Stimulated activated CD4-positive, alpha-beta T cell treated with anti-CD3 and anti-CD28 coated beads, TNF-alpha, amount 100 ng/mL, for 4 hours (primary cell): Measurements from ENCODE around the gene LMO1.

Source experiments
- DNase-seq, 3 experiments: peaks; one replicate each; pipeline ENCODE4 v3.0.0-alpha.2; 2020; ENCODE audit warnings: low read depth in 3 of 3

The LMO1 gene

DNA sequence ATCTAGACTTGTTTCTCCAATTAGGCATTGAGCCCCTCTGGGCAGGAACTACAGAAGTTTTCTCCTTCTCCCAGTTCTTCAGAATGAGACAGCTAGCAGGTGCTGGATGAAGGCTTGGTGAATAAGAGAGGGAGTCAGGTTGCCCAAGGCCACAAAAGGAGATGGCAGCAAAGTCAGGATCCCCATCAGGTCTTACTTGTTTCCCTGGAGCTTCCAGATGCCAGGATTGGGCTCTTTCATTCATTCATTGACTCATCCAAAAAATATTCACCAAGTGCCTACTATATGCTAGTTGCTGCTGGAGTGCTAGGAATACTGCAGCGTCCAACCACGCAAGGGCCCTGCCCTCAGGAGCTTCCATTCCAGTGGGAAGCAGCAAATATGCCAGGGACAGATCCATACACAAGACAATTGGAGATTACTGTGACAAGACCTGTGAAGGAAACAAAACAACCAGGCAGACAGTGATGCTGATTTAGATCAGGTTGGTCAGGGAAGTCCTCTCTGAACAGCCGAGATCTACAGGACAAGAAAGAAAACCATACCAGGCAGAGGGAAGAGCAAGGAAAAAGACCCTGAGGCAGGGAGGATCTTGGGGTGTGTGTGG is 24.6 kb upstream of the LMO1 start:
- no peak for DNase-seq

DNA sequence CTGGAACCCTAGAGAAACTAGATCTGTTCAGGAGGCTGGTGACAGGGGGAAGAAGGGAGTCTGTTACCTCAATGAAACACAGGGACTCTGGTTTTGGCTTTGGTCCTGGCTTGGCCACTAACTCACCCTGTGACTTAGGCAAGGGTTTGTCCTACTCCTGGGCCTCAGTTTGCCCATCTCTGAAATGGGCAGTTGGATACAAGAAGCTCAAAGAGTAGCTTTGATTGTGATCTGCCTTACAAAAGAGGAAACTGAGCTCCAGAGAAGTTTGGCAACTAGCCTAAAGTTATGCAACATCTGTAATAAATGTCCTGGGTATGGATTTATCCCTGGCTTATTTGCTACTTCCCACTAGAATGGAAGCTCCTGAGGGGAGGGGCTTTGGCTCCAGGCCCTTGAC is 24.0 kb upstream of the LMO1 start:
- DNase-seq, result no peak

DNA sequence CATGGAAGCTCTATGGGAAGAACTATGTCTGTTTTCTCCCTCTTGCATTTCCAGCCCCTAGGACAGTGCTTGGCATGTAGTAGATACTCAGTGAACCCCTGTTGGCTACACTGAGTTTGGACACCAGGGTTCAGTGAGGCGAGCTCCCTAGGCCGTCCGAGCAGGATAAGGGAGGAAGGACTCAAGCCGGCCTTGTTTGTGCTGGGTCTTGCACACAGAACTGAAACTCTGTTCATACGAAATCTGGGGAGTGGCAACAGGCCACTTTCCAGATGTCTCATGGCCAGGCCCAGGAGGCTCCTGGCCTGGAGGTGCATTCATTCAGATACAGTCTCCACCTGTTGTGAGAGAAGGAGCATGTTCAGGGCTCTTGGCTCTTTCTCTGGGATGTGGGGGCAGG is 23.6 kb upstream of the LMO1 start:
- no peak for DNase-seq

GRCh38 chr11:8286886-8287285 is 23.2 kb upstream of the LMO1 start:
- no peak for DNase-seq

DNA sequence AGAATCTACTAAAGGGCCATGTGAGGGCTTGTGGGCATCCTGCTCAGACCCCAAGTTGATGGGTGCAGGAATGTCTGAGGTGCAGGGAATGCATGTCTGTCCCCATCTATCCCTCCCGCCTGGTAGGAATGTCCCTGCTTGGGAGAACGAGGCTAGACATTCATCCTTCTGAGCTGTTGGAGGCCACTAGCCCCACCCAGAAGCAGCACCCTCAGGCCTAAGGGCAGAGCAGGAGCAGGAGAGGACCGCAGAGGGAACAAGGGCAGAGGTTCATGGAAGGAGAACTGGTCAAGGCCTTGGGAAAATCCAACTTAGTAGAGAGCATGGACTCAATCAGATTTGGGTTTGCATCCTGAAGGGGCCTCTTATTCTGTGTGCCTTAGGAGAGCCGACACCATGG is 22.1 kb upstream of the LMO1 start:
- no peak for DNase-seq

DNA sequence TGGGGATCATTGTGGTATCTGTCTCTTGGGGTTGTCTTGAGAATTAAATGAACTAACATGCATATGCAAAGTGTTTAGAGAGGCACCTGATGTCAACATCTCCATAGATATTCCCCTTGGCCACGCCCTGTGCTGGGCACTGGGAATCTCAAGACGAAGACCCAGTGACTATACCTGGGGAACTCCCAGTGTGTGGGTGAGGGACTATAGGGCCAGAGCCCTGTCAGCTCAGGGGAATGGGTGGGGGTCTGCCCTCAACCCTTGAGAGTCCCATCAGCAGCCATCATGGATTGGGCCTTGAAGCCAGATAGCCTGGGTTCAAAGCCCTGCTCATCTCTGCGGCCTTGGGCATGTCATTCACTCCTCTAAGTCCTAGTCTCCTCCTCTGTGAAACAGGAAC is 21.6 kb upstream of the LMO1 start:
- no peak for DNase-seq

- DNase-seq, result no peak
Observed at GRCh38 chr11:8283465-8284230, 20.0 kb upstream of the LMO1 start.

- no peak for DNase-seq
Observed at GRCh38 chr11:8283100-8283464, 19.4 kb upstream of the LMO1 start.

DNA sequence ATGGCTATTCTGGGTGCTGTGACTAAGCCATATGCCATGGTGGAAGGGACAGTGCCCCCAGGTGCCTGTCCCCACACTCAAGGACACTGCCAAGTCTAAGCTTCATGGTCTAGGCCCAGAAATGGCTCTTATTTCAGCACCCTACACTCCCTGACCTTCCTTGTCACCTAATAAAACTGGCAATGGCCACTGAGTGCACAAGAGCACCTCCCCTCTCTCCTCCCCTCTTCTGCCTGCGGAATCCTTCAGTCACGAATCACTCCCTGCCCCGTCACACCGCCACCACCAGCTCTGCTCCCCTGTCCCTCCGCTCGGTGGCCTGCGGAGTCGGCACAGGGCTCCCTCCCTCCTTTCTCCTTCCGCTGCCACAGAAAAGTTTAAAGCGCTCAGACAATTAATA is 19.0 kb upstream of the LMO1 start:
- no peak for DNase-seq

DNA sequence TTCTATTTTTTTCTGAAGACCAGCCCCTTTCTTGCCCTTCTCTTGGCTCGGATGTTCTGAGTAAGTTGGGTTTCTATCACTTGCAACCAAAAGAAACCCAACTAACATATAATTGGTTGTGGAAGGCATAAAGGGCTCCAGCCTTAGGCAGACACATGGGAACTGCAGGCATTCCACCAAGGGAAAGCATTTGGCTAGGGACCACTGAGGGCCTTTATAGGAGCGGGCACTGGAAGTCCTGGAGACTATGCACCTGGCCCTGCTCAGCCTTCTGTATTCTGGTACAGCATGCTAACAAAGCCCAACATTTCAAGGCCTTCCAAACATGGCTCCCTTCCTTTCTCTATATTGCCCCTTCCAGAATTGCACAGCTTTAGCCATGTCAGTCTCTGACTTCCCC is 17.6 kb upstream of the LMO1 start:
- DNase-seq, result no peak

DNA sequence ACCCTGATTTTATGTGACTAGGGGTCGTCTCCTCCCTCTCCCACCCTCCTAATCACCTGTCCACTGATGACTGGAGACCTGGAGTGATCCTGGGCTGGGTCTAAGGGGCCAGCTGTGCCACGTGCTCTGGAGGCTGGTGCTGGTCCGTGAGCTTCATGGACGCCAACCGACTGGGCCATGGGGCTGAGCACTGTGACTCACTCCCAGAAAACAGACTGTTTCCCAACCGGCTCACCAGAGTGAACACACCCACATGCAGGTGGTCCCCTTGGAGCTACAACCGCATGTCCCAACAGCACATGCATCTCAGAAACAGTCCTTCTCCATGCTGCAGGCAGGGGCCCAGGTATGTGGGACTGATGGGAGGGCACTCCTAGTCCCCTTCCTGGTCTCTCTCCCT is 14.0 kb upstream of the LMO1 start:
- DNase-seq, result no peak

- DNase-seq, result no peak
Observed at GRCh38 chr11:8276528-8276927, 12.8 kb upstream of the LMO1 start.

DNA sequence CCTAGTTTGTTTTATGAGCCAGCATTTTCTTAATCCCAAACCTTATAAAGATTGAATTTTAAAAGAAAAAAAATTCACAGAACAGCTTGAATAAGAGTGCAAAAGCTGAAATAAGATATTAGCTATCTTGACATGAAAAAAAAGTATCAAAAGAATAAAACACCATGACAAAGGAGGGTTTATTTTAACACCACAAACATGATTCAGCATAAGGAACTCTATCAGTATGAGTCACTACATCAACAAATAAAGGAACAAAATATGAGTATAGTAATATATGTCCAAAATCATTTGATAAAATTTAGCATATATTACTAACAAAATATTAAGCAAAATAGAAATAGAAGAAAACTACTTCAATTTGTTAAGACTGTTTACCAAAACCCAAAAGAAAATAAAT is 9.6 kb upstream of the LMO1 start:
- DNase-seq, result no peak

- DNase-seq, result no peak
Observed at GRCh38 chr11:8271106-8271886, 7.6 kb upstream of the LMO1 start.

DNA sequence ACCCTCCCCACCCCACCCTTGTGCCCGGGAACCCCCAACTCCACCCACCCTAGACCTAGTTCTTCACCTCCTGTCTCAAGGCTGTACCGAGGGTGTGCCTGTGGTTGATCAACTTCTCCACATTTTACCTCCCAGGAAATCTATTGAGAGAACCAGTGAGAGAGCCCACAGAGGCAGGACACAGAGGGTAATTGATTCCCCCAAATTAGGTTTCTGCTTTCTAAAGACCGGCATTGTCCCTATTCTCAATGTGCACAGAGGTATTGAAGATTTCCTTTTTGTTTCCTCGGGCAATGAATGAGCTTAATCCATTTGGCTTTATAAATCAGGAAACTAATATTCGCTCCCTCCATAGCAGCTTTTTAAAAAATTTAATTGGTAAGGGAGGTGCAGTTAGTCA is 6.0 kb upstream of the LMO1 start:
- no peak for DNase-seq

DNA sequence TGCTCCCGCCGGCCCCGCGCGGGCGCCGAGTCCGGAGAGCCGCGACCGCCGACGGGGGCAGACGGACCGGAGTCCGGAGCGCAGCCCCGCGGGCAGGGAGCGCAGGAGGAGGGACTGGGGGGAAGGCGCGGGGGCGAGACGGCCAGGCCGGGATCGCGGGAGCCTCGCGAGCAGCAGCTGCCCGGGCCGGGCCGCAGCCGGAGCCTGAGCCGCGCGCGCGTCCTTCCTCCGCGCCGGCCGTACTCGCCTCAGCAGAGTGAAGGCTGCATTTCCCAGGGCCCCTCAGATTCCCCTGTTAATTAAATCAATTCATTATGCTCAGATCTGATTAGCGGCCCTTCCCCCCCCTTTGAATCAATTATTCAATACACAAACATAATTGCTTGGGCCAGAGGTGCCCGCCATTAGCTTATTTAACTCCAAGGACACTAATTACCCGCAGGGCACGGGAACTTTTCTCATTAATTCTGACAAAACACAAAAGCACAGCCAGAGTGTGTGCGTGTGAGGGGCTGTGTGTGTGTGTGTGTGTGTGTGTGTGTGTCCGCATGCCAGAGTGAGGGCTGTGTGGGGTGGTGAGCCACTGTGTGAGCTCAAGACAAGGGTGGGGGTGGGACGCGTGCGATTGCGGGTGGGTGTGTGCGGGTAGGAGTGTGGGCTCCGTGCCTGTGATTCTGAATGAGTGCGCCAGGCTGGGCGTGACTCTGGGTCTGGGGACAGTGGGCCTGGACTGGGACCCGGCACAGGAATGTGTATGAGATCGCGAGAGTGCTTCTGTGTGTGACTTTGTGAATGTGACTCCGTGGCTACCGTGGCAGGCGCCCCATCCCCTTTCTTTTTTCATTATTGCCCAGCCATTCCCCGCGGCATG is 5.1 kb upstream of the LMO1 start:
- DNase-seq, result no peak

DNA sequence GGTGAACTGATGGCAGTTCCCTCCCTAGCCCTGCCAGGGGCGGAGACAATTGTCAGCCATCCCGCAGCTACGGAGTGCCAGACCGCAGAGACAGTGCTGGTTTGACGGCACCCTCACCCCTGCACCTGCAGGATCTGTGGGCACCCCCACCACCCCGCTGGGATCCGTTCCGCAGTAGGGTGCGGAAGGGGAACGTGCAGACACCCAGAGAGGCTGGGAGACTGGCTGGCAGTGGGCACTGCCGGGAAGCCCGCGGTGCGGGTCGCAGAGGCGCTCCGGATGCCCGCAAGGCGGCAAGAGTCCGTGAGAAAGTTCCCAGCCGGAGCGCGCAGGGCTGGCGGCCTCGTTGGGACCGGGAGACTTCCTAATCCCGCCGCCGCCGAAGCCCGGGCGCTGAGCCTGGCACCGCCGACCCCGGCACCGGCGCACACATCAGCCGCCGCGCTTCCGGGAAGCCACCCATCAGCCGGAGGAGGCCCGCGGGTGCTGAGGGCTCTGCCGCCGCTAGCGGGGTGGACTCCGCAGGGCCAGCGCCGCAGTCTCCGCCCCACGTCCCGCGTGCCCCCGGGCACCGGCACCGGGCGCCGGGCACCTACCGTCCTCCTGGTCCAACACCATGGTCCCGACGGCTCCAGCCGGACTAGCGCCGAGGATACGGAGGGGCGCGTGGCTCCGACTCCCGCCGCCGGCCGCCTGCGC is 4.3 kb upstream of the LMO1 start:
- DNase-seq, result peak in 1 of 3 experiments; percentile 29

DNA sequence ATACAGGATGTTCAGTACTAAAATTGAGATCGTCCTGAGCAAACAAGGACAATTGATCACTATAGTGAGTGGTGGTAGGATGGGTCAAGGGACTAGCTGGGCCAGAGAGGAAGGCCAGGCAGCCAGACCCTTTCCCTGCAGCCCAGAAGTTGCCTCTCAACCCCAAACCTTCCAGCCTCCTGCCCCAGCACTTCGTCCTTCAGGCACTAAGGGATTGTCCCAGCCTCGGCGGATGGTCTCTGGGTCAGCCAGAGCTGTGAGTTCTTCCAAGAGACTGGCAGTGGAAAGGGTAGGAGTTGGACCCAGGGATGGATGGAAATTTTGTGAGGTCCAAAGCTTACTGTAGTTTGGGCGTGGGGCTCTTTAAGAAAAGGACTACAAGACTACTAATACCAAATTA is 3.6 kb upstream of the LMO1 start:
- no peak for DNase-seq

- DNase-seq, result no peak
Observed at GRCh38 chr11:8266246-8267241, 2.9 kb upstream of the LMO1 start.

GRCh38 chr11:8265681-8266241 is 2.1 kb upstream of the LMO1 start:
- DNase-seq, result no peak
